HG02588 (cell line): ENCODE results near the gene POLR1G.

Source experiments
- ATAC-seq: cut with Tn5 transposase; IDR thresholded peaks from one replicate; pipeline ENCODE4 v1.9.1; 2021; ENCODE audit warnings: mild to moderate bottlenecking, moderate library complexity; ENCODE audit not compliant: unreplicated experiment

Gene POLR1G, protein sequence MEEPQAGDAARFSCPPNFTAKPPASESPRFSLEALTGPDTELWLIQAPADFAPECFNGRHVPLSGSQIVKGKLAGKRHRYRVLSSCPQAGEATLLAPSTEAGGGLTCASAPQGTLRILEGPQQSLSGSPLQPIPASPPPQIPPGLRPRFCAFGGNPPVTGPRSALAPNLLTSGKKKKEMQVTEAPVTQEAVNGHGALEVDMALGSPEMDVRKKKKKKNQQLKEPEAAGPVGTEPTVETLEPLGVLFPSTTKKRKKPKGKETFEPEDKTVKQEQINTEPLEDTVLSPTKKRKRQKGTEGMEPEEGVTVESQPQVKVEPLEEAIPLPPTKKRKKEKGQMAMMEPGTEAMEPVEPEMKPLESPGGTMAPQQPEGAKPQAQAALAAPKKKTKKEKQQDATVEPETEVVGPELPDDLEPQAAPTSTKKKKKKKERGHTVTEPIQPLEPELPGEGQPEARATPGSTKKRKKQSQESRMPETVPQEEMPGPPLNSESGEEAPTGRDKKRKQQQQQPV

DNA sequence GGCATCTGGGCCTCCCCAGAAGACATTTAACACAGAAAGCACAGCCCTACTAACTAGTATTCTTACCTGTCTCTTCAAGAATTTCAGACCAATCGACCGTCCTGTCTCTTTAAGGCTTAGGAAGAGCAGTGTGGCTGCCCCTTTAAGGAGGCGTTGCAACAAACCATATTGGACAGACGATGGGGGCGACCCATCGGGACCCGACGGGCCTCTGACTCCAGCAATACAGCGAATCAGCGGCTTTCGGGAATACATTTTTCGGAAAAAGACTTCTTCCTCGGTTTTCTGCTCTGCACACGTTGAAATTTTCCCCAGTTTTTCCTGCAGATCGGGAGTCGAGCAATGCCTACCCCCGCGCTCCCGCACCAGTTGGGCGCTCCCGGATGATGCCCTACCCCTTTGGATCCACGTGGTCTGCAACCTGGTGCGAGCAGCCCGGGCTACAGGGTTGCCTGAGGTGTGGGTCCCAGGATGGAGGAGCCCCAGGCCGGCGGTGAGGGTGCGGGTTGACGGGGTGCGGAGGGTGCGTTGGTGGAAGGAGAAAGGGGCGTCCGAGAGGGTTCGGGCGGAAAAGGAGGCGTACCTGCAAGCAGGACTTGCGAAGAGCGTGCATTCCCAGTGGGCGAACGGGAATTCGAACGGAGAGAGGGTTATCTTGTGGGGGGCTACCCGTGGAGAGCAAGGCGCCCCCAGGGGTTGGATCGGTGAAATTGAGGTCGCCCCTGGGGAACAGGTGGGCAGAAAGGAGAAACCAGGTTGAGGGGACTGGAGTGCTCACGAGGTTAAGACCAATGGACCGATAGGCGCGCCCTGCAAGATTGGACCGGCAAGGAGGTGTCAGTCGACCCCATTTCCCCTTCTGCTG, at the start of gene POLR1G:
POLR1G (plus strand) TSS at position 419 of the 865 bp plus-strand sequence; CDS start at position 472, 53 bp downstream.
- peak; percentile 70 for ATAC-seq

DNA sequence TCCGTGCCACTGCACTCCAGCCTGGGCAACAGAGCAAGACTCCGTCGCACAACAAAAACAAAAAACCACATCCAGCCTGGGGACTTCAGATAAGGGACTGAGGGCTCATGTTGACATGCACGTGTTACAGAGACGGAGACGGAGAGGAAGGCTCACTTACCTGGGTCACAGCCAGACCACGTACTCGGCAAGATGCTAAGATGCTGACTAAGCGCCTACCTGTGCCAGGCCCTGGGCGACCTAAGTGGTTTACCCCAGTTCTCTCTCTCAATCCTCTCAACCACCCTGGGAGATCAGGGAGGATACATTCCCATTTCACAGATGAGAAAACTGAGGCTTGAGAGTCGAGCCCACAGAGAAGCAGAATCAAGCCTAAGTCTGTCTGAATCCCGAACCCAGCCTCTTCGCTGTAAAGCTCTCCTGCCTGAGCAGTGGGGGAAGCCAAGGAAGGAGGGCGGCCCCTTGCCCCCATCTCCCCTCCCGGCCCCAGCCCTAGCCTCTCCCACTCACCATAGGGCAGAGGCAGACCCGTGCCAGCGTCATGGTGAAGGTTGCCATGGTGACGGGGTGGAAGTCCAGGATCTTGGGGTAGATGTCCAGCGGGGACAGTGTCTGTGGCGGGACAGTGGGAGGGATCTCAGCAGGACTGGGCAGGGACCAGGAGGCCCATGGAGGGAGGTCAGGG, 49.5 kb upstream of the POLR1G start:
- no peak for ATAC-seq

DNA sequence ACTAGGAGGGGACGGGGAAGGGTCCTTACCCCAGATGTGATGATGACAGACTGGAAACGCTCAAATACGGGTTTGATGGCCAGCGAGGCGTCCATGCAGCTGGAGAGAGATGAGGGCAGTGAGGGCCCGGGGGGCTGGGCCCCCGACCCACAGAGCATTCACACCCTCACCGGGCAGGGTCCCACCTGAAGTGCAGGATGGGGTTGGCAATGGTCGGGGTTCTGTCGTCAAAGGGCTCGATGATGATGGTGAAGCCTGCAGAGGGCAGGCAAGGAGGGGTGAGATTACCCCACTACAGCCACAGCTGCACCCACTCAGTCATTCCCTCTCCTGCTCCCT, 49.0 kb upstream of the POLR1G start:
- no peak for ATAC-seq

DNA sequence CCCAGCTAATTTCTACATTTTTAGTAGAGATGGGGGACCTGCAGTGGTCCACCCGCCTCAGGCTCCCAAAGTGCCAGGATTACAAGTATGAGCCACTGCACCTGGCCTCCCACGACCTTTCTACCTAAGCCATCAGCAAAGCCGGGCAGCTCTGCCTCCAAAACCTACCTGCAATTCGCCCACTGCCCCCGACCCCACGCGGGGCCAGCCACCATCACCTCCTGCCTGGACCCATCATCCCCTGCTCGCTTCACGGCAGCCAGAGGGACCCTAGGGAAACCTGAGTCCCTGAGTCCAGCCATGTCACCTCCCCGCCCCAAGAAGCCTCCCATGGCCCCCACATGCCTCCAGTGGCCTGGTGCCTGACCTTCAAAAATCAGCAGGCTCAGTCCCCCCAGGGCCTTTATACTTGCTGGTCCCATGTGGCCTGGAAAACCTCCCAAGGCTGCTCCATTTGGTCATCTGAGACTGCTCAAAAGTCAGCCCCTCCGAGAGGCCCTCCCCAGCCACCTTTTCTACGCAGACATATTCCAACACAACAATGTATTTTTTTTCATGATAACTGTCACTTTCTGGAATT, 48.1 kb upstream of the POLR1G start:
- no peak for ATAC-seq

DNA sequence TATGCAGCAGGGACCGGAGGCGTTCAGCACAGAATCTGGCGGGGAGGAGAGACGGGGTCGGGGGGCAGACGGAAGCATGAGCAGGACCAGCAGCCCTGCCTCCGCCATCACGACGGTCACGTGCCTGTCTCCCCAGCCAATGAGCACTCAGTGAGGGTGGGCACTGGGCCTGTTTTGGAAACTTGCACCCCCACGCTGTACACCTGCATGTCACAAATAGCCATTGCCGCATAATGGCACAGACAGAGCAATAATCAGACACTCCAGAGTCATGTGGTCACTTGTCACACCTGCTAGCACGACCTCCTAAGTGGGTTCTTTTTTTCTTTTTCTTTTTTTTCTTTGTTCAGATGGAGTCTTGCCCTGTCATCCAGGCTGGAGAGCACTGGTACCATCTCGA, 44.8 kb upstream of the POLR1G start:
- ATAC-seq: no peak

DNA sequence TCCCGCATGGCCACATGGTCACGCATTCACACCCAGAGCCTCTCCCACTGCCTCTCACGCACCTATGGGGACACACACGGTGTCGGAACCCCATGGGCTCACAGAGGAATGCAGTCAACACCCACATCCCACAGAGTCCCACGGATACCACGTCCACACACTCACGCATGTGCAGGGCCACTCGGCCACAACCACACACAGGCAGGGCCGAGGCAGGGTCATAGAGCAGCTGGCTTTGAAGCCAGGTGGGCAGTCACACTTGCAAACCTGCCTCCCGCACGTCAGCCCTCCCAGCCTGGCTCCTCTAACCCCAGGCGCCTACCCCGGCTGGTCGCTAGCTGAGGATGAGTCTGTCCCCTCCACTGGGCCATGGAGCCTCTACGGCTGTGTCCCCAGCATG, 44.2 kb upstream of the POLR1G start:
- ATAC-seq: no peak

DNA sequence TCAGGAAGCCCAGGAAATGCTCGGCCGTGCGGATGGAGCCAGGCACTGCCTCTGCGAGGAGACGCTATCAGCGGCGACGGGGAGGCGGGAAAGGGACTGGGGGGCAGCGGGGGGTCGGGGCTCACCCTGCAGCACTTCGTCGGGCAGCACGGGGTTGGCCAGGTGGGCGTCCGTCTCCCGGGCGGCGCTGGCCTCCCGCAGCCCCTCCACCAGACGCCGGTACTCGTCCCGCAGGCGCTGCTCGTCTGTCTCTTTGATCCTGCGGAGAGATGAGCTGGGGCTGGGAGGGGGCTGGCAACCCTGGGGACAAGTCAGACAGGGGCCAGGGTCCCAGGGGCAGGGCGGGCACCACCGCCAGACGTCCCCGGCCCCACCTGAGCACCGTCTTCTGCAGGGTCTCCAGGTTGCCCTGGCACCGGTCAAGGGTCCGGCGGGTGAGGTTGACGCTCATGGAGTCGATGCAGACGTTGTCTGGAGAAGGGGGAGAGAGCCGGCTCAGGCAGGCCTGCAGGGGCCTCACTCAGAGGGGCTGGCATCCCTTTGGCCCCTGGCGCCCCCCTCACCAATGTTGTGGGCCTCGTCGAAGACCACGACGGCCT, 42.5 kb upstream of the POLR1G start:
- ATAC-seq: no peak

DNA sequence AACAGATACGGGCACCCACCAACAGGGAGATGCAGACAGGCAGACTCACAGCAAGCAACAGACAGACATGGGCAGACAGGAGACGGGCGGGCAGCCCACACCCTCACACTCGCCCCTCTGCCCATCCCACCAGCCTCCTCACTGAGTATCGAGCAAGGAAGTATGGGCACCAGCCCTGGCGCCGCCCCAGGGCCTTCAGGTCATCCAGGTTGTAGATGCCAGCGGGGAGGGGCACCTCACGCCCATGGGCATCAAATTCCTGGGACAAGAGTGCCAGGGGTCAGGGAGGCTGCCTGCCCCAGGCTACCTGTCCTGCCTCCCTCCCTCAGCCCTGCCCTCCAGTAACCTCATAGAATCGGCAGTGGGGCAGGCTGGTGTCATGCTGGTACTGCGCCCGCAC, 41.7 kb upstream of the POLR1G start:
- no peak for ATAC-seq

DNA sequence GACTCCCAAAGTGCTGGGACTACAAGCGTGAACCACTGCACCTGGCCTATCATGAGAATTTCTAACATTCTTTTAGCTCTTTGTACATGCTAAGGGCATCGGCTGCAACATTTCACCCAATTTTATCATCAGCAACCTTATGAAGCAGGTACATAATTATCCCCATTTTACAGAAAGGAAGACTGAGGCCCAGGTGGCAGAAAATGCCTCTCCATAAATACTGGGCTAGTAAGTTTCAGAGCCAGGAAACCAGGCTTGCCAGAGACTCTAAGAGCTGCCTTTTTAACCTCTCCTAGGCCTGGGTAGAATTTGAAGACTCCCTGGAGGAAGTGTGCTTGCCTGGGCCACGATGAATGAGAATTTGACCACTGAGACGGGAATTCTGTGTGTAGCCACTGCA, 38.3 kb upstream of the POLR1G start:
- no peak for ATAC-seq

DNA sequence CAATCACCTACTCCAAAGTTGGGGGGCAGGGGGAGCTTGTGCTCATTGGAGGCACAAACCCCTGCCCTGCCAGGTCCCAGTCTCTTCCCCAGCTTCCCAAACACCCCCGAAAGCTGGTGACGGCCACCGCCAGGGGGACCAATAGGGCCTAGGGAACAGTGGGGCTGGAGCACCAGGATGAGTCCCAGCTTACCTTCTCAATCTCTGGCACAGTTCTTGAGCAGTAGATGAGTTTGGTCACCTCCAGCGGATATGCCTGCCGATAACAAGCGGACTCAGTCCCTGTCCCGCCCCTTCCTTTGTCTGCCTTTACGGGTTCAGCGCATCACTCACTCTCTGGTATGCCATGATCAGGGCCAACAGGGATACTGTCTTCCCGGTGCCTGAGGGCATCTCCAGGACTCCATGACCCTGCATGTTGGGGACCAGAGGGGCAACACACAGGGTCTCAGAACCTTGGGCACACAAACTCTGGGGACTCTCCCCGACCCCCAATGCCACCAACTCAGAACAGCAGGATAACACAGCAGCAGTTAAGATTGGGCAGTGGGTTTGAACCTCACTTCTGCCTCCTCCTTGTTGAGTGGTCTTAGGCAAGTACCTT, 37.6 kb upstream of the POLR1G start:
- no peak for ATAC-seq

DNA sequence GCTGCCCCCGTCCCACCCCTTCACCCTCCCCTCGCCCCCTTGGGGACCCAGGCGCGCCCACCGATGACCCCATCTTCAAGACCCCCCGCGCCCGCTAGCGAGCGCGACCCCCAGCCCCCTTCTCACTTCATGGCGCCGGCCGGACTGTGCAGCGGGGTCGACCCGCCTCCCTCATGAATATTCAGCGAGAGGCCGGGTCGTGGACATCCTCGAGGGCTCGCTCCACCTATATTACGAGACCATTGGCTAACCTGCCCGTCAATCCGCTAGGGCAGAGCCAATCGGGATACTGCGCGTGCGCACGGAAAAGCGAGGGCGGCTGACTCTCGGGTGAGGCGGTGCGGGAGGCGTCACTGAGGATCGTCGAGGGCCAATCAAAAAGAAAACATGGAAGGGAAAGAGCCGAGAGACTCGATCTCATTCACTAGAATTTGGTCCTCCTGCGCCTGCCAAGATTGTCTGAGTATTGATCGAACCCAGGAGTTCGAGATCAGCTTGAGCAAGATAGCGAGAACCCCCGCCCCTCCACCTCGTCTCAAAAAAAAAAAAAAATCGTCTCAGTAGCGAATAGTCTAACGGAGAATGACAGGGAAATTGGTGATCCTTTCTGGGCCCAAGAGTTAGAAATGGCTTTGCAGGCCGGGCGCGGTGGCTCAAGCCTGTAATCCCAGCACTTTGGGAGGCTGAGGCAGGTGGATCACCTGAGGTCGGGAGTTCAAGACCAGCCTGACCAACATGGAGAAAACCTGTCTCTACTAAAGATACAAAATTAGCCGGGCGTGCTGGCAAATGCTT, 35.8 kb upstream of the POLR1G start, which contains the start of gene ERCC2:
ERCC2 (minus strand) TSS at position 164 of the 795 bp plus-strand sequence; CDS start at position 131, 33 bp downstream.
- peak; percentile 95 for ATAC-seq

DNA sequence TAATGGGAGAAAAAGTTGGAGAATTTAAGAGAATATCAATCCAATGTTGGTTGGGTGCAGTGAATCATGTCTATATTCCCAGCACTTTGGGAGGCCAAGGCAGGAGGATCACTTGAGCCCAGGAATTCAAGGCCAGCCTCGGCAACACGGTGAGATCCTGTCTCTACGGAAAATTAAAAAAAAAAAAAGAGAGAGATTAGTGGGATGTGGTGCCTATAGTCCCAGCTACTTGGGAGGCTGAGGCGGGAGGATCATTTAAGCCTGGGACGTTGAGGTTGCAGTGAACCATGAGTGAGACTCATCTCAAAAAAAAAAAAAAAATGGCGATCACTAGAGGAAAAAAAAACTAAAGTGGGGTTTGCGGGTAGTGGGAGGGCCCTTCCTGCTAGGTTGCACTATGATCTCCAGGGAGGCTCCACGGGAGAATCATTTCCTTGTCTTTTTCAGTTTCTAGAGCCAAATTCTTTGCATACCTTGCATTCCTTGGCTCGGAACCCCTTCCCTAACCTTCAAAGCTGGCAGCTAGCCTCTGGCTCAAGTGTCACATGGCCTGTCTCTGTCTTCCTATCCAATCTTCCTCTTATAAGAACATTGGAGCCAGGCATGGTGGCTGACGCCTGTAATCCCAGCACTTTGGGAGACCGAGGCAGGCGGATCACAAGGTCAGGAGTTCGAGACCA, 30.3 kb upstream of the POLR1G start:
- ATAC-seq: no peak

DNA sequence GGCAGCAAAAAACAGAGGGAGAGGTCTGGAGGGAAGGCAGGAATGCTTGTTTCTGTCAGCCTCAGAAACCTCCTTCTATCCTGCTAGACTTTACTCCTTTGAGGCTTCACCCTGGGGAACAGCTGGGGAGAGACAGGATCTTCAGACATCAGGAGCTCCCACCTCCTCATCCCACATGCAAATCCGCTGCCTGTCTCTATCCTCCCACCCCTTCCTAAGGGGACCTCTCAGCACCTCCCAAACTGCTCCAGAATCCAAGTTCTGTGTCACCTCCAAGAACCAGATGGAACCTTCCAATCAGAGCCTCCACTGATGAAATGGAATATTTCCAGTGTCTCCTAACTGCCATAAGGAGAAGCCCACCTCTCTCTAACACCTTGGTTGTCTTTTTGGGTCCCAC, 26.3 kb upstream of the POLR1G start:
- no peak for ATAC-seq

DNA sequence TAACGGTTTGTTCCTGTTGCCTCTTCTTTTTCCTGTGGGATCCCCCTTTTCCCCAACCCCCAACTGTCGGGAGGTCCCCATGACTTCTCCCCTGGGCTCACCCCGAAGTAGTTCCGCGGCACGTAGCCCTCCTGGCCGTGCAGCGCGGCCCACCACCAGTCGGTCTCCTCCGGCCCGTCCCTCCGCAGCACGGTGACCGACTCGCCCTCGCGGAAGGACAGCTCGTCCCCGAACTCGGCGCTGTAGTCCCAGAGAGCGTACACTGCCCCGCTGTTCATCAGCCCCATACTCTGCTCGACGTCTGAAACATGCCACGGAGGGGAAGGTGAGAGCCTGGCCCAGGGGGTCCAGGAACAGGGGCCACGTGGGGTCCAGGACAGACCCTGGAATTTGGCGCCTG, 24.0 kb upstream of the POLR1G start:
- ATAC-seq: no peak

DNA sequence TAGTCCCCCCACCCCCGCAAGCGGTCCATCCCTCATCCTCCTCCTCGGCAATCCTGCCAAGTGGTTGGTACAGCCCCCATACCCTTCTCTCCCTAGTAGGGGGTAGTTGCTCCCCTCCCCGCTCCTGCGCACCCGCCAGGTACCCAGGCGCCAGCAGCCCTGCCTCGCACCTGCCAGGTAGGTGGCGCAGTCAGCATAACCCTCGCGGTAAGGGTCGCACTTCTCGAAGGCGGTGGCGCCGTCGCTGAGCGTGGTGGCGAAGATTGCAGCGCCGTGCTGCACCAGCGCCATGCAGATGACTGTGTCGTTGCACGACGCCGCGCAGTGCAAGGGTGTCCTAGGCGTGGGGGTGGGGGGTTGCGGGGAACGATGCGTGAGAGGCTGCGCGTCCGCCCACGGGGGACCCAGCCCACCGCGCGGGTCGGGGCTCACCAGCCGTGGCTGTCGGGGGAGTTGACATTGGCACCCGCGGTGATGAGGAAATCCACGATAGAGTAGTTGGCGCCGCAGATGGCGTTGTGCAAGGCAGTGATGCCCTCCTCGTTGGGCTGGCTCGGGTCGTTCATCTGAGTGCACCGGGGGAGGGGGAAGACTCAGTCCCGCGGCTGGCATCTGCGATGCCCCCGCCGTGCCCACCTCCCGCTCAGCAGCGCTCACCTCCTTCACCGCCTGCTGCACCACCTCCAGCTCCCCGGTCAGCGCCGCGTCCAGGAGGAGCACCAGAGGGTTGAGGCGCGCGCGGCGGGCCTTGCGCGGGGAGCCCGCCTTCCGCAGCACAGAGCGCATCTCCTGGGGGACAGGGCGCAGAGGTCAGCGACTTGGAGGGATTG, 20.8 kb upstream of the POLR1G start:
- ATAC-seq: no peak

DNA sequence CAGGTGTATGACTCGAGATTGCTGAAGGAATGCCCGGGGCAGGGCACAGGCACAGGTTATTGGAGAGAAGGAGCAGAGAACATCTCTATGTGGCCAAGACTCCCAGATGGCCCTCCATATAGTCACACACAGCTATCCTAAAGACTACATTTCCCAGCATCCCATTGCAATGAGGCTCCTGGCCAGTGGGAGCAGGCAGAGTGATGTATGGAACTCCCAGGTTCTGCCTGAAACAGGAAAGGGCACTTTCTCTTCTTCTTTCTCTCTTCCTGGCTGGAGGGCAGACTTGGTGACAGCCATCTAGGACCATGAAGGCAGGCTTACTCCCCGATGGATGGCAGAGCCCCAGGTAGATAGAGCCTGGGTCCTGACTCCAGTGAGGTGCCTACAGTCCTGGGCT, 15.1 kb upstream of the POLR1G start:
- ATAC-seq: no peak

DNA sequence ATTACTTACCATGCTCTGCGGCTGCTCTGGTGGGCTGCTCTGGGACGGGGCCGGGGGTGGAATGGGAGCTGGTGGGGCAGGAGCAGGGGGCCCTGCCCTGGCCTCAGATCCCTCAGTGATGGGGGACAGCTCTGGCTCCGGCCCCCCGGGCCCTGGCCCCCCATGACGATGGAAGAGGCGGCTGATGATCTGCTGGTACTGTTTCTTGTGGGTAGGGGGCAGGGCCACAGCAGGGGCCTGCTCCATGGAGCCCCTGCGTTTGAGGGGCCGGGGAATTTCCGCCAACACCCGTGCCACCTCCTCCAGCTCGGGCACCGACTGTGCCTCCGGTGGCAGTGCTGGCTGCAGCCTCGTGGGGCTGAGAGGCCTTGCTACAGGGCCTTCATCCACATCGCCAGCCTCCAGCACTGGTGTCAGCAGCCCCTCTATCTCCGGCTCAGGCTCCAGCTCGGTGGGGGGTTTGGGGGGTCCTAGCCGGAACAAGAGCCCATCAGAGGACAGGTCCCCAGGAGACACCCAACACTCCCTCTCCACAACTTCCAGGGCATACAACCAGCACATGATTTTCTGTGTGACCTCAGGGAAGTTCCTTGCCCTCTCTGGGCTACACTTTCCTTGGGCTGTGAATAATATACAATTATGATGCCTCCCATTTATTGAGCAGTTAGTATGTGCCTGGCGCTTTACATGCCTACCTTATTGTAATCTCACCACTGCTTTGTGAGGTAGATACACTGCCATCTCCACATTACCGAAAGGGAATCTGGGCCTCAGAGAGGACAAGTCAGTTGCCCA, 14.4 kb upstream of the POLR1G start:
- no peak for ATAC-seq
